GM12878 (cell line): ENCODE data around the gene HHIPL1. TPM values are rescaled to one million over a fixed set of nuclear protein-coding genes. Genes with fewer than 3 reads are reported as not detected.

Experiments used
- ATAC-seq: fragments of 200-7000 bp; cut with Tn5 transposase; 3 replicates; pipeline ENCODE4 v1.9.1; 2020; ENCODE audit warnings: mild to moderate bottlenecking, moderate library complexity
- BruUV-seq: library from RNA; stranded (reverse); fragments of 400-500 nt; replicated peaks from 2 replicates; lab custom pipeline; 2021; lab: Mats Ljungman, UMichigan
- CTCF ChIA-PET: fragments of 300-600 bp; sonication (Branson Sonifier 250); formaldehyde crosslinking; extraction: SDS; loops from one replicate; lab custom pipeline; 2021; ENCODE audit warnings: inconsistent platforms; lab: Yijun Ruan, JAX
- POLR2A ChIA-PET: fragments of 350-600 bp; formaldehyde crosslinking; extraction: SDS; loops from one replicate; lab custom pipeline; 2021; ENCODE audit warnings: inconsistent platforms; lab: Charles Lee
- RAD21 ChIA-PET: fragments of 300-600 bp; sonication (Branson Sonifier 250); formaldehyde crosslinking; loops from one replicate; lab custom pipeline; 2023; ENCODE audit warnings: antibody characterized with exemption; ENCODE audit not compliant: unreplicated experiment; lab: Charles Lee
- SMC1A ChIA-PET: fragments of 300-600 bp; sonication (Branson Sonifier 250); formaldehyde crosslinking; loops from one replicate; lab custom pipeline; 2023; ENCODE audit not compliant: unreplicated experiment, uncharacterized antibody; lab: Charles Lee
- DNase-seq: peaks from one replicate; pipeline ENCODE4 v3.0.0-alpha.2; 2011; ENCODE audit warnings: low read depth, low spot score
- FAIRE-seq: peaks from 3 replicates; lab custom pipeline; 2011; peaks lifted over from hg19 to GRCh38; lab: Jason Lieb, UNC
- H2AFZ ChIP-seq: 2 replicates; pipeline ENCODE4 v1.6.0; 2011; ENCODE audit warnings: low read depth, low read length, control low read depth; ENCODE audit not compliant: control insufficient read depth
- H3K27ac ChIP-seq: 2 replicates; pipeline ENCODE4 v1.5.1; 2011; ENCODE audit warnings: control low read depth; ENCODE audit not compliant: control insufficient read depth, insufficient read depth
- H3K27me3 ChIP-seq, 2 experiments: replicated peaks in 1 of 2; 2 replicates each; pipeline versions ENCODE4 v1.6.0 to v1.6.1; 2011; ENCODE audit warnings: low read length in 1 of 2; ENCODE audit not compliant: control insufficient read depth in 2 of 2, insufficient read depth in 2 of 2
- H3K36me3 ChIP-seq, 2 experiments: 2 replicates each; pipeline ENCODE4 v1.5.1; 2011; ENCODE audit warnings: low read length in 1 of 2; ENCODE audit not compliant: control insufficient read depth in 2 of 2, insufficient read depth in 2 of 2
- H3K4me1 ChIP-seq: 2 replicates; pipeline ENCODE4 v1.6.1; 2011; ENCODE audit warnings: mild to moderate bottlenecking, low read length, moderate library complexity, mixed read lengths; ENCODE audit not compliant: control insufficient read depth, insufficient read depth
- H3K4me2 ChIP-seq: 2 replicates; pipeline ENCODE4 v1.6.0; 2011; ENCODE audit warnings: control low read depth; ENCODE audit not compliant: control insufficient read depth, insufficient read depth
- H3K4me3 ChIP-seq: fragments of 200-600 bp; sonication (generic); 2 replicates; pipeline ENCODE4 v1.5.1; 2016
- H3K79me2 ChIP-seq: 2 replicates; pipeline ENCODE4 v1.6.0; 2011; ENCODE audit warnings: low read length; ENCODE audit not compliant: control insufficient read depth, insufficient read depth
- H3K9ac ChIP-seq: 2 replicates; pipeline ENCODE4 v1.8.0; 2011; ENCODE audit warnings: low read length, control low read depth, mixed read lengths; ENCODE audit not compliant: control insufficient read depth, insufficient read depth
- H3K9me3 ChIP-seq: replicated peaks from 3 replicates; pipeline ENCODE4 v1.5.1; 2011; ENCODE audit warnings: mild to moderate bottlenecking, low read length; ENCODE audit not compliant: control insufficient read depth, insufficient read depth
- H4K20me1 ChIP-seq: 2 replicates; pipeline ENCODE4 v1.6.0; 2011; ENCODE audit not compliant: control insufficient read depth, insufficient read depth
- ATF7 ChIP-seq: fragments of 450-650 bp; IDR thresholded peaks from 2 replicates; pipeline ENCODE4 v1.6.1; 2016; ENCODE audit warnings: low read depth, mild to moderate bottlenecking
- FOXK2 ChIP-seq: fragments of 450-650 bp; IDR thresholded peaks from 2 replicates; pipeline ENCODE4 v1.6.1; 2017; ENCODE audit warnings: mild to moderate bottlenecking, moderate library complexity
- KLF5 ChIP-seq: fragments of 450-650 bp; IDR thresholded peaks from 2 replicates; pipeline ENCODE4 v1.6.1; 2014; ENCODE audit warnings: mild to moderate bottlenecking; ENCODE audit not compliant: partially characterized antibody
- PKNOX1 ChIP-seq: fragments of 450-650 bp; IDR thresholded peaks from 2 replicates; pipeline ENCODE4 v1.6.1; 2016; ENCODE audit warnings: mild to moderate bottlenecking
- SPI1 ChIP-seq: IDR thresholded peaks from 2 replicates; pipeline ENCODE4 v1.6.1; 2011; ENCODE audit warnings: low read depth, mild to moderate bottlenecking, low read length, moderate library complexity, borderline replicate concordance; ENCODE audit not compliant: insufficient read depth
- TAF1 ChIP-seq: IDR thresholded peaks from 2 replicates; pipeline ENCODE4 v1.6.1; 2011; ENCODE audit warnings: mild to moderate bottlenecking, low read depth, low read length, borderline replicate concordance
- ZBTB4 ChIP-seq: fragments of 450-650 bp; formaldehyde crosslinking; IDR thresholded peaks from 2 replicates; pipeline ENCODE4 v1.4.0; 2022; ENCODE audit warnings: mild to moderate bottlenecking, moderate library complexity
- WGBS: methylation state at CpG from one replicate; pipeline ENCODE4 v1.1.6; 2016; ENCODE audit warnings: low lambda C conversion rate; ENCODE audit not compliant: insufficient replicate concordance, insufficient coverage; ENCODE audit errors: missing lambda C conversion rate; 5-methylcytosine and 5-hydroxymethylcytosine counted together
- in situ Hi-C: fragments of 300-500 bp; cut with MboI; formaldehyde crosslinking; loops from 9 replicates; pipeline ENCODE4 v1.14.3; 2018; ENCODE audit warnings: mixed read lengths
- intact Hi-C: fragments of 100-400 bp; cut with micrococcal nuclease; formaldehyde crosslinking; loops from one replicate; pipeline ENCODE4 v1.14.2; 2022; ENCODE audit not compliant: unreplicated experiment
- polyA plus RNA-seq, 11 experiments: library from polyadenylated mRNA; depleted of rRNA in 4 of 11; unstranded in 6 of 11; stranded (reverse) in 5 of 11; fragments of >200 nt; fragmentation: Nextera tagmentation in 4 of 11; fragmentation: Illumina TruSeq in 1 of 11; extraction: Ambion mirVana in 4 of 11; extraction: Trizol in 1 of 11; gene quantifications; 1 replicate in 1 of 11; 2 replicates in 10 of 11; pipeline versions ENCODE4 v1.2.1 to v1.2.3, GENCODE V29; 2011 to 2016; ENCODE audit warnings: inconsistent platforms in 2 of 11, missing spikeins in 2 of 11, low read depth in 1 of 11
- total RNA-seq, 4 experiments: library from RNA; depleted of rRNA in 3 of 4; stranded (reverse); fragments of >200 nt in 3 of 4; fragmentation: Illumina TruSeq in 1 of 4; extraction: Trizol in 1 of 4; gene quantifications; 2 replicates each; pipeline versions ENCODE4 v1.2.1 to v1.2.3, GENCODE V29; 2013 to 2021

The HHIPL1 gene
- total and polyA plus RNA-seq, 10 of the 15 experiments (the other 5 are each of a cell fraction or from before 2014, with no cell fraction given) = 0.09 TPM; not detected in 9

- ChIA-PET RAD21 (no interaction called here), SMC1A (no interaction called here), POLR2A (no interaction called here), CTCF (interaction anchor here (0.7 to 1.2 kb wide), 2 partner anchors 13 to 15 kb away, joined by 3 read pairs; no protein-coding TSS in a partner anchor)
- DNase-seq = no peak
- in situ Hi-C loops = no loop called here
- Histone ChIP-seq H3K79me2 (no peaks in the 10 kb centered on the region), H3K27ac (no peak overlapping the region), H2AFZ (no peak overlapping the region), H3K9ac (no peak overlapping the region), H3K36me3 (no peaks in the 10 kb centered on the region), H4K20me1 (no peaks in the 10 kb centered on the region), H3K27me3 (no peaks in the 10 kb centered on the region), H3K4me2 (no peak overlapping the region), H3K4me1 (peaks cover 10% of the 10 kb centered on the region), H3K4me3 (no peak overlapping the region), H3K9me3 (no peaks in the 10 kb centered on the region)
- intact Hi-C loops = no loop called here
- TF ChIP-seq KLF5 = no peak
- 0 out of 2 replicates have a peak, but pooled peaks have one; percentile 46 for TF ChIP-seq PKNOX1
- FAIRE-seq = no peak
- no peak for ATAC-seq
- 57% methylated on average over 13 of the region's 14 CpGs for WGBS
- no TSS peak for BruUV-seq
Measured at GRCh38 chr14:99716850-99717681, 72.1 kb downstream of the HHIPL1 start.

DNA sequence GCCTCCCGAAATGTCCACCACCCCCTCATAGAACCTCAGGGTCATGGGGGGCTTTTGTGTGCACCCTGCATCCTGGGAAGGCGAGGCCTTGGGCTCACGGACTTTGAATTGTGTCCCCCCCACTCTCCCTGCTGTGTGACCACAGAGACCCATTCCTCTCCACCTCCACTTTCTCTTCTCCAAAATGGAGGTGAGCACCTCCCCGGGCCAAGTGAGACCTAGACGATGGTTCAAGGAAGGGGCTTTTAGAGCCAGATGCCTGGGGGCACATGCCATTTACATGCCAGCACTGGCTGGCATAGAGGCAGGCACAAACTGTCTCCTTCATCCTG lies 72.7 kb downstream of the HHIPL1 start:
- no peak overlapping the region for H3K4me3 ChIP-seq
- POLR2A ChIA-PET = no interaction called here
- RAD21 ChIA-PET = no interaction called here
- in situ Hi-C loops = no loop called here
- no peak for TF ChIP-seq FOXK2
- no peak for TF ChIP-seq SPI1
- no peak for TF ChIP-seq ZBTB4
- no peak for TF ChIP-seq ATF7
- TF ChIP-seq TAF1 = no peak
- TF ChIP-seq, all 136 proteins: peak for 0
- no peaks in the 10 kb centered on the region for H3K79me2 ChIP-seq
- H3K9ac ChIP-seq = no peak overlapping the region
- no peak for FAIRE-seq
- no peak for DNase-seq
- no peak overlapping the region for H3K27ac ChIP-seq
- SMC1A ChIA-PET = interaction anchor here (0.5 to 1.1 kb wide), 2 partner anchors 12 to 34 kb away, joined by 3 to 4 read pairs; partner anchors contain the start of gene CYP46A1
- no peaks in the 10 kb centered on the region for H3K9me3 ChIP-seq
- intact Hi-C loops = no loop called here
- BruUV-seq = no TSS peak
- ATAC-seq = no peak
- CTCF ChIA-PET = interaction anchor here (1.2 kb wide), 1 partner anchor 14 kb away, joined by 3 read pairs; no protein-coding TSS in a partner anchor
- H3K4me1 ChIP-seq = peaks cover 10% of the 10 kb centered on the region
- H4K20me1 ChIP-seq = no peaks in the 10 kb centered on the region
- no peak overlapping the region for H3K4me2 ChIP-seq
- H2AFZ ChIP-seq = no peak overlapping the region
- H3K27me3 ChIP-seq = no peaks in the 10 kb centered on the region
- 27% methylated on average over 5 of the region's 5 CpGs for WGBS
- no peaks in the 10 kb centered on the region for H3K36me3 ChIP-seq
